WTC11 (cell line): Measurements from ENCODE around the gene RALY. TPM values are rescaled to one million over a fixed set of nuclear protein-coding genes. Genes with fewer than 3 reads are reported as not detected.

ENCODE experiments used
- ATAC-seq: fragments of 200-7000 bp; cut with Tn5 transposase; 2 replicates; pipeline ENCODE4 v1.10.0; 2021; ENCODE audit warnings: mild to moderate bottlenecking, moderate library complexity
- CTCF ChIA-PET: fragments of 300-600 bp; sonication (Branson Sonifier 250); formaldehyde crosslinking; loops from one replicate; lab custom pipeline; 2021; ENCODE audit warnings: antibody characterized with exemption; lab: Charles Lee
- POLR2A ChIA-PET: fragments of 350-600 bp; sonication (Branson Sonifier 250); formaldehyde crosslinking; loops from one replicate; lab custom pipeline; 2021; ENCODE audit warnings: antibody characterized with exemption; lab: Charles Lee
- DNase-seq: peaks from one replicate; pipeline ENCODE4 v3.0.0; 2021; ENCODE audit warnings: low spot score
- H3K27ac Mint-ChIP-seq: 2 replicates; pipeline ENCODE4 v1.8.0; 2021; ENCODE audit warnings: mixed read lengths
- H3K27me3 Mint-ChIP-seq: 2 replicates; pipeline ENCODE4 v1.8.0; 2021; ENCODE audit warnings: low read depth, mild to moderate bottlenecking, moderate library complexity, mixed read lengths
- H3K36me3 Mint-ChIP-seq: 2 replicates; pipeline ENCODE4 v1.8.0; 2021; ENCODE audit warnings: mixed read lengths
- H3K4me1 Mint-ChIP-seq: 2 replicates; pipeline ENCODE4 v1.8.0; 2022; ENCODE audit warnings: mixed read lengths
- H3K4me3 Mint-ChIP-seq: 2 replicates; pipeline ENCODE4 v1.8.0; 2021; ENCODE audit warnings: mild to moderate bottlenecking, moderate library complexity, mixed read lengths
- H3K9me3 Mint-ChIP-seq: 2 replicates; pipeline ENCODE4 v1.8.0; 2021; ENCODE audit warnings: mixed read lengths
- ATF2 ChIP-seq: sonication (generic); formaldehyde crosslinking; IDR thresholded peaks from 2 replicates; pipeline ENCODE4 v1.8.1; 2022; ENCODE audit warnings: low read depth, missing genetic modification reagents, borderline replicate concordance
- ATF3 ChIP-seq: sonication (generic); formaldehyde crosslinking; conservative IDR thresholded peaks from 2 replicates; pipeline ENCODE4 v1.8.1; 2022; ENCODE audit warnings: mild to moderate bottlenecking, missing genetic modification reagents
- CTCF ChIP-seq: fragments of 200-600 bp; IDR thresholded peaks from 2 replicates; pipeline ENCODE4 v1.8.0; 2022; ENCODE audit warnings: antibody characterized with exemption
- ETV6 ChIP-seq: sonication (generic); formaldehyde crosslinking; IDR thresholded peaks from 2 replicates; pipeline ENCODE4 v1.8.1; 2022; ENCODE audit warnings: mild to moderate bottlenecking, missing genetic modification reagents
- NR1H2 ChIP-seq: sonication (generic); formaldehyde crosslinking; IDR thresholded peaks from 2 replicates; pipeline ENCODE4 v1.9.0; 2021; ENCODE audit warnings: mild to moderate bottlenecking, moderate library complexity, missing genetic modification reagents
- OVOL2 ChIP-seq: fragments of 250-450 bp; sonication (Bioruptor Pico); IDR thresholded peaks from 2 replicates; pipeline ENCODE4 v1.9.0; 2021; ENCODE audit warnings: mild to moderate bottlenecking, borderline replicate concordance
- SMAD3 ChIP-seq: sonication (generic); formaldehyde crosslinking; IDR thresholded peaks from 2 replicates; pipeline ENCODE4 v1.8.0; 2022; ENCODE audit warnings: missing genetic modification reagents, mild to moderate bottlenecking, borderline replicate concordance
- SMAD4 ChIP-seq: sonication (generic); formaldehyde crosslinking; IDR thresholded peaks from 2 replicates; pipeline ENCODE4 v1.8.0; 2022; ENCODE audit warnings: mild to moderate bottlenecking, missing genetic modification reagents
- SP1 ChIP-seq: sonication (generic); formaldehyde crosslinking; conservative IDR thresholded peaks from 2 replicates; pipeline ENCODE4 v1.8.1; 2022; ENCODE audit warnings: missing genetic modification reagents
- TCF7 ChIP-seq: sonication (generic); formaldehyde crosslinking; IDR thresholded peaks from 2 replicates; pipeline ENCODE4 v1.8.0; 2022; ENCODE audit warnings: mild to moderate bottlenecking, low read depth, missing genetic modification reagents, moderate library complexity
- TEAD1 ChIP-seq: sonication (generic); formaldehyde crosslinking; IDR thresholded peaks from 2 replicates; pipeline ENCODE4 v1.8.0; 2022; ENCODE audit warnings: mild to moderate bottlenecking, missing genetic modification reagents
- ZMAT4 ChIP-seq: fragments of 250-450 bp; sonication (Bioruptor Pico); IDR thresholded peaks from 2 replicates; pipeline ENCODE4 v1.9.0; 2021; ENCODE audit warnings: mild to moderate bottlenecking
- ZNF138 ChIP-seq: sonication (generic); formaldehyde crosslinking; conservative IDR thresholded peaks from 2 replicates; pipeline ENCODE4 v1.8.1; 2022; ENCODE audit warnings: mild to moderate bottlenecking, moderate library complexity, missing genetic modification reagents
- ZNF317 ChIP-seq: sonication (generic); formaldehyde crosslinking; IDR thresholded peaks from 2 replicates; pipeline ENCODE4 v1.8.1; 2023; ENCODE audit warnings: low read depth, mild to moderate bottlenecking, moderate library complexity, missing genetic modification reagents, borderline replicate concordance
- ZNF423 ChIP-seq: fragments of 250-450 bp; sonication (Bioruptor Pico); IDR thresholded peaks from 2 replicates; pipeline ENCODE4 v2.1.2; 2022; ENCODE audit warnings: mild to moderate bottlenecking, moderate library complexity
- ZNF512 ChIP-seq: sonication (generic); formaldehyde crosslinking; IDR thresholded peaks from 2 replicates; pipeline ENCODE4 v1.8.1; 2022; ENCODE audit warnings: missing genetic modification reagents, borderline replicate concordance
- ZSCAN18 ChIP-seq: fragments of 250-450 bp; sonication (Bioruptor Pico); IDR thresholded peaks from 2 replicates; pipeline ENCODE4 v2.1.2; 2022; ENCODE audit warnings: mild to moderate bottlenecking, moderate library complexity
- total RNA-seq: library from RNA; stranded (reverse); gene quantifications from 3 replicates; pipeline ENCODE4 v1.2.3, GENCODE V29; 2021
- TF ChIP-seq, protein P1 (sequence below): sonication (generic); formaldehyde crosslinking; IDR thresholded peaks from 2 replicates; pipeline ENCODE4 v1.8.1; 2023; ENCODE audit warnings: mild to moderate bottlenecking, missing genetic modification reagents, moderate library complexity
- TF ChIP-seq, protein P2 (sequence below): sonication (generic); formaldehyde crosslinking; IDR thresholded peaks from 2 replicates; pipeline ENCODE4 v1.8.0; 2023; ENCODE audit warnings: missing genetic modification reagents
- TF ChIP-seq, protein P3 (sequence below): sonication (generic); formaldehyde crosslinking; IDR thresholded peaks from 2 replicates; pipeline ENCODE4 v1.8.1; 2022; ENCODE audit warnings: mild to moderate bottlenecking, missing genetic modification reagents, moderate library complexity, borderline replicate concordance
- TF ChIP-seq, protein P4 (sequence below): sonication (generic); formaldehyde crosslinking; IDR thresholded peaks from 2 replicates; pipeline ENCODE4 v1.8.1; 2022; ENCODE audit warnings: mild to moderate bottlenecking, moderate library complexity, missing genetic modification reagents

Gene RALY
- total RNA-seq, 1 experiment from 2014 or later = 164 TPM

DNA sequence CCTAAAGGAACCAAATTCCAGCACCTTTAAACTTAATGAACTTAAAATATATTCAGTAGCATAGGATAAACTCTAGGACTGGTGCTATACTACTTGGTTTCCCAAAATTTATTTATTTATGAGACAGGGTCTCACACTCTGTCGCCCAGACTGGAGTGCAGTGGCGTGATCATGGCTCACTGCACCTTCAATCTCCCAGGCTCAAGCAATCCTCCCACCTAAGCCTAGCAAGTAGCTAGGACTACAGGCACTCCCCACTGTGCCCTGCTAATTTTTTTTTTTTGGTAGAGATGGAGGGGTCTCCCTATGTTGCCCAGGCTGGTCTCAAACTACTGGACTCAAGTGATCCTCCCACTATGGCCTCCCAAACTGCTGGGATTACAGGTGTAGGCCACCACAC is 96.9 kb downstream of the RALY start:
- ChIA-PET CTCF (no interaction called here), POLR2A (no interaction called here)
- Mint-ChIP-seq H3K4me1 (no peaks in the 10 kb centered on the region), H3K4me3 (no peak overlapping the region), H3K36me3 (peaks cover 71% of the 10 kb centered on the region)
- no peak for ATAC-seq
- DNase-seq = no peak
- TF ChIP-seq CTCF (no peak), ATF3 (CRISPR knock-in tag) (no peak), ZNF138 (no peak), ZNF317 (no peak)
- TF ChIP-seq, protein P1, sequence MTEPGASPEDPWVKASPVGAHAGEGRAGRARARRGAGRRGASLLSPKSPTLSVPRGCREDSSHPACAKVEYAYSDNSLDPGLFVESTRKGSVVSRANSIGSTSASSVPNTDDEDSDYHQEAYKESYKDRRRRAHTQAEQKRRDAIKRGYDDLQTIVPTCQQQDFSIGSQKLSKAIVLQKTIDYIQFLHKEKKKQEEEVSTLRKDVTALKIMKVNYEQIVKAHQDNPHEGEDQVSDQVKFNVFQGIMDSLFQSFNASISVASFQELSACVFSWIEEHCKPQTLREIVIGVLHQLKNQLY (CRISPR knock-in tag) = no peak
- TF ChIP-seq, protein P2, sequence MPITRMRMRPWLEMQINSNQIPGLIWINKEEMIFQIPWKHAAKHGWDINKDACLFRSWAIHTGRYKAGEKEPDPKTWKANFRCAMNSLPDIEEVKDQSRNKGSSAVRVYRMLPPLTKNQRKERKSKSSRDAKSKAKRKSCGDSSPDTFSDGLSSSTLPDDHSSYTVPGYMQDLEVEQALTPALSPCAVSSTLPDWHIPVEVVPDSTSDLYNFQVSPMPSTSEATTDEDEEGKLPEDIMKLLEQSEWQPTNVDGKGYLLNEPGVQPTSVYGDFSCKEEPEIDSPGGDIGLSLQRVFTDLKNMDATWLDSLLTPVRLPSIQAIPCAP (CRISPR knock-in tag) = no peak
- TF ChIP-seq, all 79 proteins: peak for 0
- no peak overlapping the region for H3K27ac Mint-ChIP-seq
- no peaks in the 10 kb centered on the region for H3K27me3 Mint-ChIP-seq
- no peaks in the 10 kb centered on the region for H3K9me3 Mint-ChIP-seq

DNA sequence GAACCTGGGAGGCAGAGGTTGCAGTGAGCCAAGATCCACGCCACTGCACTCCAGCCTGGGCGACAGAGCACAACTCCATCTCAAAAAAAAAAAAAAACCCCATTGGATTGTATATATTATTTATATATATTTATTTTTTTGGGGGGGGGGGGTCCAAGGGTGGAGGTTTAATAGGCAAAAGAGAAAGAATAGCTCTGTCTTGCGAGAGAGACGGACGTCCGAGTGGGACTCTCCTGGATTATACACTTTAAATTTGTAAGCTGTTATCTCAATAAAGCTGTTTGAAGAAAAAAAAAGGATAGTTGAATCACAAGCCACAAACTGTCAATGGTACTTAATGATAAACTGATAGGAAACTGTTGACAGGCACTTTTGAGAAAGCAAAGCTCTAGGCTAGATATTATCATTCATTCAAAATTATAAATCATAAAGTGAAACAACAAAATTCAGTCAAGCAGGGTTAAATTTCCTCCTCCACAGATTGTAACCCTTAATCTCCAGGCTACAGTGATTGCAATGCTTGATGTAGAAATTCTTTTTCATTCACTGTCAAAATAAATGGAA is 98.0 kb downstream of the RALY start:
- TF ChIP-seq SMAD3 (CRISPR knock-in tag) = no peak
- TF ChIP-seq, protein P3, sequence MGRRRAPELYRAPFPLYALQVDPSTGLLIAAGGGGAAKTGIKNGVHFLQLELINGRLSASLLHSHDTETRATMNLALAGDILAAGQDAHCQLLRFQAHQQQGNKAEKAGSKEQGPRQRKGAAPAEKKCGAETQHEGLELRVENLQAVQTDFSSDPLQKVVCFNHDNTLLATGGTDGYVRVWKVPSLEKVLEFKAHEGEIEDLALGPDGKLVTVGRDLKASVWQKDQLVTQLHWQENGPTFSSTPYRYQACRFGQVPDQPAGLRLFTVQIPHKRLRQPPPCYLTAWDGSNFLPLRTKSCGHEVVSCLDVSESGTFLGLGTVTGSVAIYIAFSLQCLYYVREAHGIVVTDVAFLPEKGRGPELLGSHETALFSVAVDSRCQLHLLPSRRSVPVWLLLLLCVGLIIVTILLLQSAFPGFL = no peak
- no peak for TF ChIP-seq ZMAT4
- TF ChIP-seq OVOL2 (CRISPR knock-in tag) = no peak
- no peak for TF ChIP-seq SMAD4 (CRISPR knock-in tag)
- no peak for TF ChIP-seq ZNF512
- TF ChIP-seq SP1 (CRISPR knock-in tag) = no peak
- no peak for TF ChIP-seq TCF7
- no peak for TF ChIP-seq NR1H2
- TF ChIP-seq ZNF423 = no peak
- TF ChIP-seq, protein P4, sequence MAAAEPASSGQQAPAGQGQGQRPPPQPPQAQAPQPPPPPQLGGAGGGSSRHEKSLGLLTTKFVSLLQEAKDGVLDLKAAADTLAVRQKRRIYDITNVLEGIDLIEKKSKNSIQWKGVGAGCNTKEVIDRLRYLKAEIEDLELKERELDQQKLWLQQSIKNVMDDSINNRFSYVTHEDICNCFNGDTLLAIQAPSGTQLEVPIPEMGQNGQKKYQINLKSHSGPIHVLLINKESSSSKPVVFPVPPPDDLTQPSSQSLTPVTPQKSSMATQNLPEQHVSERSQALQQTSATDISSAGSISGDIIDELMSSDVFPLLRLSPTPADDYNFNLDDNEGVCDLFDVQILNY (CRISPR knock-in tag) = no peak
- TF ChIP-seq ZSCAN18 (CRISPR knock-in tag) = no peak
- no peak for TF ChIP-seq ATF2
- TF ChIP-seq ETV6 = no peak
- no peak for TF ChIP-seq TEAD1
- no peak overlapping the region for H3K27ac Mint-ChIP-seq
- no peak overlapping the region for H3K4me3 Mint-ChIP-seq
- no peaks in the 10 kb centered on the region for H3K9me3 Mint-ChIP-seq
- no peak for ATAC-seq
- CTCF ChIA-PET = no interaction called here
- no peaks in the 10 kb centered on the region for H3K4me1 Mint-ChIP-seq
- no peaks in the 10 kb centered on the region for H3K27me3 Mint-ChIP-seq
- DNase-seq = no peak
- POLR2A ChIA-PET = interaction anchor here (1.5 kb wide), 1 partner anchor 20 kb away, joined by 5 read pairs; the partner anchor contains the start of gene EIF2S2
- H3K36me3 Mint-ChIP-seq = peaks cover 82% of the 10 kb centered on the region
